ENCODE data around the gene GPR6.
A peak's percentile ranks its signal among the peaks of the same experiment; 100 is the strongest.

GPR6 gene, protein sequence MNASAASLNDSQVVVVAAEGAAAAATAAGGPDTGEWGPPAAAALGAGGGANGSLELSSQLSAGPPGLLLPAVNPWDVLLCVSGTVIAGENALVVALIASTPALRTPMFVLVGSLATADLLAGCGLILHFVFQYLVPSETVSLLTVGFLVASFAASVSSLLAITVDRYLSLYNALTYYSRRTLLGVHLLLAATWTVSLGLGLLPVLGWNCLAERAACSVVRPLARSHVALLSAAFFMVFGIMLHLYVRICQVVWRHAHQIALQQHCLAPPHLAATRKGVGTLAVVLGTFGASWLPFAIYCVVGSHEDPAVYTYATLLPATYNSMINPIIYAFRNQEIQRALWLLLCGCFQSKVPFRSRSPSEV

DNA sequence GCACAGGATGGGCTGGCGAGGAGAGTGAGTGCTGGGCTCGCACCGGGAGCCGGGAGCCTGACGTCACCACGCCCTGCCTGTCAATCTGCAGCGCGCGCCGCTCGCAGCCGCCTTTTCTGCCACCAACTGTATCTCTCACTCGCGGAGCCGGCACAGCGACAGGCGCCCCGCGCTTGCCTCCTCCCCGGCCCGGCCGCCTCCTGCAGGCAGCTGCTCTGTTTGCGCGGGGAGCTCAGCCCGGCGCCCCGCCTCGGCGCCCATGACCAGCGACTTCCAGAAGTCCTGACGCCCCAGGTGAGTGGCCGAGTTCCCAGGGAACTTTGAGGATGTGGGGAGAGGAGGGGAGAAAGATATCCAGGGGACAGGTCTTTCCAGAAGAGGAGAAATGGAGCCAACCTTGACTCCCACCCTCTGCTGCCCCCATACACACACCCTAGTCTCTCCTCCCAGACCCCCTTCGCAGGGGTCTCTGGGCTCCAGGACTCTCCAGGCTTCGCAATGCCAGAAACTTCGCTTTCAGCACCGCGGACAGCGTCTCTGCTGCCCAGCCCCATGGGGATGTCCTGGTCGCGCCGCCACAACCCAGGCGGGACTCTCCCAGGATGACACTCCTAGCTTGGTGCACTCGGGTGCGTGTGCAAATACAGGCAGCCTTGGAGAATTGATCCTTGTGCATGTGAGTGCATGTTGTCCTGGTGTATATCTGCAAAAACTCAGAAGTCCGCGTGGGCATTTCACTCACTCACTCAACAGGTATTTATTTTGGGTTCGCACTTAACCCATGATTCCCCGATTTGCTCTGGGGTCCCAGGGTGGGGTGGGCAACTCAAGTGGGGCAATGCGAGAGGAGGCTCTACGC is at the start of gene GPR6:
TSS of gene GPR6 (plus strand) at position 138 of the 859 bp plus-strand sequence. CDS start 802 bp downstream, outside the sequence.
- peak in 3 of 4 experiments; percentile 12 to 23 (median 12) for DNase-seq (ENCODE audit: low read depth in 4 of 4, low spot score in 1 of 4)

DNA sequence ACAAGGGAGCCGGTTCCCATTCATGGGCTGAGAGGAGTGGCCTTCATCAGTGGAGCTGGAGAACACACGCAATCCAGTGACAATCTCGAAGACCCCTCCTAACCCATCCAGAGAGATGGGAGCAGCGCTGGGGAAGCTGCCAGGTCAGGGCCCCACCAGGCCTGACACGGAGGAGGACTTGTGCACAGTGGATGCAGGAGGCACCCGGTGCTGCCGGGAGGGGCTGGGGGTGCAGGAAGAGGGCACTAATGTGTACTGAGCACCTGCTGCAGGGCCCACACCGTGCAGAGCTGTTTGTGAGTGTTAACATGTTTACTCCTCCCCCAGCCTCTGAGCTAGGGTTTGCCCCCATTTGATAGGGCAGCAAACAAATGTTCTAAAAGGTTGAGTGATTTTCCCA is 43.8 kb upstream of the GPR6 start:
- no peak for DNase-seq (ENCODE audit: low read depth in 4 of 4, low spot score in 1 of 4)

GRCh38 chr6:109939654-109940053 is 38.5 kb upstream of the GPR6 start:
- no peak for DNase-seq (ENCODE audit: low read depth in 4 of 4, low spot score in 1 of 4)

GRCh38 chr6:109944448-109944847 is 33.7 kb upstream of the GPR6 start:
- DNase-seq (ENCODE audit: low read depth in 4 of 4, low spot score in 1 of 4): no peak

DNA sequence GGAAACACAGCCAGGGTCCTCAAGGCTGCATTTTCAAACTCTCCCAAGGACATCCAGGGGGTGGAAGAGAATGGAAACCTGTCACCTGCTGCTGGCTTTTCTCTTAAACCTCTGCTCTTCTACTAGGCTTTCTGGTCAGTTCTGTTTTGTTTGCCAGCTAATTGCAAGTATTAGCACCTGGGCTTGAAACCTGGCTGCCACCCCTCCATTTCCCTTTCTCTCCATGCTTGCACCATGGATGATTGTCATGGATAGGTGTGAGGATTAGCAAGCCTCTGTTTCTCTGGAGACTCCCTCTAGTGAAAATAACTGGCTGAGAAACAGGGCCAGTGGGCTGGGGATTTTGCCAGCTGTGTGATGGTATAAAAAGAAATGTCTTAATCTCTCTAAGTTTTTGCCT is 33.0 kb upstream of the GPR6 start:
- DNase-seq (ENCODE audit: low read depth in 4 of 4, low spot score in 1 of 4): no peak

DNA sequence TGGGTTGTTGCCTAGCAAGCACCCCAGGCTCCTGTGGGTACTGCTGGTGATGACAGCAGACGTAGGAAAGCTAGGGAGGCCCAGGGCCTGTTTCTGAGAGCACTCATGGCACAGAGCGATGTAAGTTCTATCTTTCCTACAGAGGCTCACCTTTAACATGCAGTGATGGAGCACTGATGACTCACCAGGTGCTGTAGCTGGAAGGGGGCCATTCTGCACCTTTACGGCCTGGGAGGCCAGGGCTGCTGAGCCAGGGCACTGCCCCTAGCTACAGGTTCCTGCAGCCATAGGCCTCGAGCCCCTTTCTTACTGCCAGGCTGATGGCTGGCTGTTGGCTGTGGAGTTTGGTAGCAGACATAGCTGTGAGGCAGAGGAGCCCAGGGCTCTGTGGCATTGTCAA is 31.1 kb upstream of the GPR6 start:
- no peak for DNase-seq (ENCODE audit: low read depth in 4 of 4, low spot score in 1 of 4)

DNA sequence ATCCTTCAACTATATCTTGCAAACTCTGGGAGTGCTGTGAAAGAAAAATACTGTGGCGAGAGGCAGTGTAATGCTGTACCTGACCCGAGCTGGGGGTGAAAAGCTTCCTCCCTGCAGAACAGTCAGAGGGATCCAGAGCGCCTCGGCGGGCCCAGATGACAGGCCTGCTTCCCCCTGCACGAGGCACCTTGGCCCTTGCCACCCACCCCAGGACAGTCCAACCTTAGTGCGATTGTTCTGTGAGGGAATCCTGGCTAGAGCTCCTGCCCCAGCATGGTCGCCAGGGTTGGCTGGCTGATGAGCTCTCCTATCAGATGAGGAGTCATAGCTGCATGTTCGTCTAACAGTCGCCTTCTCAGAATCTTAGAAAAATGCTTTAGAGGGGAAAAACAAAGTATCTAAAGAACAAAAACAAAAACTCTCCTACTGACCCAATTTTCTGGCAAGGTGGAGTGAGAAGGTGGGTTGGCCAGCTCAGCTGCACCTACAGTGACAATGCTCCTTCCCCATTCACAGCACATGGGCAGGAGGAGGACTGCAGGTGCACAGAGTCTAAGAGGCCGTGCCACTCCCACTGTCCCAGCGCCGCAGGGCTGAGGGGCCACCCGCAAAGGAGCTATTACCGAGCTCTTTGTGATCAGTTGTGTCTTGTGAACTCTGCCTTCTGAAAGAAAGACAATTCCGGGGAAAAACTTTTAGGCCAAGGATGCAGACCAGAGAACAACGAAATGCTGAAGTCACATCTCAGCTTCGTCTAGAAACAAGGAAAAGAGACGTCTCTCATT is 28.6 kb upstream of the GPR6 start:
- no peak for DNase-seq (ENCODE audit: low read depth in 4 of 4, low spot score in 1 of 4)

DNA sequence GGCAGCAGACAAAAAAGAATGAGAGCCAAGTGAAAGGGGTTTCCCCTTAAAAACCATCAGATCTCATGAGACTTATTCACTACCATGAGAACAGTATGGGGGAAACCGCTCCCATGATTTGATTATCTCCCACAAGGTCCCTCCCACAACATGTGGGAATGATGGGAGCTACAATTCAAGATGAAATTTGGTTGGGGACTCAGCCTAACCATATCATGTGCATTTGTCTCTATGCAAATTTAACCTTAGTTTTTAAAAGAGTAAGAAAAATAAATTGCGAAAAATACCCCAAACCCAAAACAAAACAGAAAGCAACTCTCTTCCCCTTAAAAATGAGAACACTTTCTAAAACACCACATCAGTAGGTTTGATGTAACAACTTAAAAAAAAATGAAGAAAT is 22.6 kb upstream of the GPR6 start:
- no peak for DNase-seq (ENCODE audit: low read depth in 4 of 4, low spot score in 1 of 4)

DNA sequence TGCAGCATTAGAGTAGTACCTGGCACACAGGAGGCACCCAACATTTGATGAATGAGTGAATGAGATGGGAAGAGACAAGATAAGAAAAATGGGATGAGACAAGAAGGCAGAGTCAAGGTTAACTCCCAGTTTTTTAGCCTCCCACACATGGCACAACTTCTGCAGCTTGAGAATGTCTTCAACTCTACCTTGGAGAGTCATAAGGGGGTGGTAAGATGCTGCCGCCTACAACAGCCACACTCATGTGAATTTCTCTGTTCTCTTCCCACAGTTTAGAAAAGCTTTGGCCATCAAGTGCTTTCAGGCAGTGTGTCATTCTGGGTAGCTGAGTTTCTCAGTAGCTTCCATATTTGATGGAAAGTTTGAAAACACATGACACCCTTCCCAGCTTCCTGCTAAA is 19.5 kb upstream of the GPR6 start:
- DNase-seq (ENCODE audit: low read depth in 4 of 4, low spot score in 1 of 4): no peak

GRCh38 chr6:109961611-109962041 is 16.5 kb upstream of the GPR6 start:
- DNase-seq (ENCODE audit: low read depth in 4 of 4, low spot score in 1 of 4): no peak

- DNase-seq (ENCODE audit: low read depth in 4 of 4, low spot score in 1 of 4): no peak
These were observed 15.8 kb upstream of the GPR6 start for GRCh38 chr6:109962271-109962670.

- no peak for DNase-seq (ENCODE audit: low read depth in 4 of 4, low spot score in 1 of 4)
These were observed 14.4 kb upstream of the GPR6 start for GRCh38 chr6:109963598-109964170.

GRCh38 chr6:109964949-109965348 is 13.2 kb upstream of the GPR6 start:
- no peak for DNase-seq (ENCODE audit: low read depth in 4 of 4, low spot score in 1 of 4)

DNA sequence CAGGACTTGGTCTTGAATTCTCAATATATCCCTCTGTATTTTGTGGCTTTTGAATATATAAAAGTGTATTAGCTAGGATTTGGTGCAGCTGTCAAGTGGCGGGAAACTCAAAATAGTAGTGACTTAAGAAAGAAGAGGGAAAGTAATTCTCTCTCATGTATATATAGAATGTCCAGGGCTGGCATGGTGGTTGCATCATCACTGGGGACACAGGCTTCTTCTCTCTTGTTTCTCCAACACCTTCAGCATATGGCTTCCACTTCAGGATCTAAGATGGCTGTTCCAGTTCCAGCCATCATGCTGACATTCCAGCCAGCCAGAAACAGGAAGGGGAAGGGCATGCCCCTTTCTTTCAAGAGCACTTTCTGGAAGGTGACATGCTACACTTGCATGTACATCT is 11.8 kb upstream of the GPR6 start:
- DNase-seq (ENCODE audit: low read depth in 4 of 4, low spot score in 1 of 4): no peak

- no peak for DNase-seq (ENCODE audit: low read depth in 4 of 4, low spot score in 1 of 4)
These were observed 329 bp upstream of the GPR6 start for GRCh38 chr6:109977791-109978173.

GRCh38 chr6:109979033-109979921 is 1.2 kb downstream of the GPR6 start:
- DNase-seq (ENCODE audit: low read depth in 4 of 4, low spot score in 1 of 4): no peak

GRCh38 chr6:109984410-109984809 is 6.3 kb downstream of the GPR6 start:
- DNase-seq (ENCODE audit: low read depth in 4 of 4, low spot score in 1 of 4): no peak

- DNase-seq (ENCODE audit: low read depth in 4 of 4, low spot score in 1 of 4): no peak
These were observed 9.1 kb downstream of the GPR6 start for GRCh38 chr6:109987196-109987595.

- no peak for DNase-seq (ENCODE audit: low read depth in 4 of 4, low spot score in 1 of 4)
These were observed 13.3 kb downstream of the GPR6 start for GRCh38 chr6:109991201-109992101.

Data from stimulated activated CD4-positive, alpha-beta T cell treated with anti-CD3 and anti-CD28 coated beads, Interleukin-1b, Interleukin-23, amount 100 ng/mL, for 24 hours (primary cell).